HCT116 (cell line): ENCODE data around the gene GOLIM4. TPM values are rescaled to one million over a fixed set of nuclear protein-coding genes. Genes with fewer than 3 reads are reported as not detected.

ENCODE experiments used
- ATAC-seq: fragments of 200-7000 bp; cut with Tn5 transposase; 2 replicates; pipeline ENCODE4 v1.9.1; 2020; ENCODE audit warnings: mild to moderate bottlenecking, moderate library complexity
- BruUV-seq: library from RNA; stranded (reverse); fragments of 400-500 nt; replicated peaks from 2 replicates; lab custom pipeline; 2021; lab: Mats Ljungman, UMichigan
- CTCF ChIA-PET: fragments of 300-600 bp; sonication (Branson Sonifier 250); formaldehyde crosslinking; loops from one replicate; lab custom pipeline; 2021; ENCODE audit warnings: antibody characterized with exemption; lab: Charles Lee
- POLR2A ChIA-PET: fragments of 300-600, 350-600 bp; sonication (Branson Sonifier 250); formaldehyde crosslinking; loops from one replicate; lab custom pipeline; 2021; ENCODE audit warnings: antibody characterized with exemption; lab: Charles Lee
- RAD21 ChIA-PET, 2 experiments: fragments of 300-600 bp; sonication (Branson Sonifier 250); formaldehyde crosslinking; loops; one replicate each; lab custom pipeline; 2023; ENCODE audit warnings: low total read pairs in 2 of 2; ENCODE audit not compliant: uncharacterized antibody in 2 of 2, unreplicated experiment in 2 of 2, low non-redundant PET in 1 of 2; lab: Charles Lee
- DNase-seq: peaks from one replicate; pipeline ENCODE4 v3.0.0-alpha.2; 2010; ENCODE audit warnings: low read depth, low spot score
- H2AFZ ChIP-seq: fragments of 200-600 bp; shearing (Covaris generic), sonication (generic); 2 replicates; pipeline ENCODE4 v1.6.1; 2017; ENCODE audit warnings: low read depth, mixed run types, mixed read lengths, antibody characterized with exemption, low read length; ENCODE audit not compliant: poor library complexity, severe bottlenecking
- H3K27ac ChIP-seq: 2 replicates; pipeline ENCODE4 v1.5.1; 2012; ENCODE audit warnings: low read depth, low read length
- H3K27me3 ChIP-seq: fragments of 200-600 bp; sonication (generic); 2 replicates; pipeline ENCODE4 v1.6.1; 2016; ENCODE audit warnings: mixed run types, low read length, mixed read lengths; ENCODE audit not compliant: insufficient read depth
- H3K36me3 ChIP-seq, 2 experiments: fragments of 200-500 bp in 1 of 2; fragments of 200-600 bp in 1 of 2; sonication (Bioruptor generic) in 1 of 2; sonication (generic) in 1 of 2; 2 replicates each; pipeline versions ENCODE4 v1.5.1 to v1.6.1; 2014 to 2016; ENCODE audit warnings: low read length in 2 of 2, inconsistent platforms in 1 of 2, mixed read lengths in 1 of 2, mixed run types in 1 of 2; ENCODE audit not compliant: insufficient read depth in 2 of 2, control insufficient read depth in 1 of 2
- H3K4me1 ChIP-seq, 2 experiments: fragments of 200-600 bp in 1 of 2; sonication (generic) in 1 of 2; 2 replicates each; pipeline versions ENCODE4 v1.5.1 to v1.6.1; 2012 to 2017; ENCODE audit warnings: low read length in 2 of 2, inconsistent platforms in 1 of 2, mild to moderate bottlenecking in 1 of 2, mixed read lengths in 1 of 2, mixed run types in 1 of 2, moderate library complexity in 1 of 2; ENCODE audit not compliant: insufficient read depth in 2 of 2, control insufficient read depth in 1 of 2
- H3K4me2 ChIP-seq: fragments of 200-600 bp; sonication (generic); 2 replicates; pipeline ENCODE4 v1.6.1; 2017; ENCODE audit warnings: mixed run types, low read length, mixed read lengths
- H3K4me3 ChIP-seq, 2 experiments: fragments of 200-600 bp in 1 of 2; sonication (generic) in 1 of 2; replicated peaks in 1 of 2; 2 replicates each; pipeline ENCODE4 v1.5.1; 2011 to 2016; ENCODE audit warnings: low read length in 2 of 2, control low read depth in 1 of 2, low read depth in 1 of 2, mild to moderate bottlenecking in 1 of 2, mixed read lengths in 1 of 2, mixed run types in 1 of 2
- H3K79me2 ChIP-seq: fragments of 200-600 bp; sonication (generic); 2 replicates; pipeline ENCODE4 v1.6.1; 2017; ENCODE audit warnings: mild to moderate bottlenecking, mixed run types, low read length, moderate library complexity, mixed read lengths; ENCODE audit not compliant: insufficient read depth
- H3K9ac ChIP-seq: fragments of 200-600 bp; sonication (generic); 2 replicates; pipeline ENCODE4 v1.6.1; 2016; ENCODE audit warnings: low read length, mixed read lengths
- H3K9me2 ChIP-seq: fragments of 200-600 bp; sonication (generic), shearing (Covaris generic); 2 replicates; pipeline ENCODE4 v1.6.1; 2017; ENCODE audit warnings: mixed run types, mild to moderate bottlenecking, moderate library complexity; ENCODE audit not compliant: insufficient read depth
- H3K9me3 ChIP-seq, 2 experiments: fragments of 200-500 bp in 1 of 2; fragments of 200-600 bp in 1 of 2; sonication (Bioruptor generic) in 1 of 2; sonication (generic) in 1 of 2; 2 replicates each; pipeline ENCODE4 v1.6.1; 2014 to 2017; ENCODE audit warnings: low read length in 2 of 2, mixed read lengths in 2 of 2, inconsistent platforms in 1 of 2, low read depth in 1 of 2, mild to moderate bottlenecking in 1 of 2, mixed run types in 1 of 2, moderate library complexity in 1 of 2; ENCODE audit not compliant: control insufficient read depth in 1 of 2, insufficient read depth in 1 of 2
- H4K20me1 ChIP-seq: fragments of 200-600 bp; sonication (generic), shearing (Covaris generic); 2 replicates; pipeline ENCODE4 v1.6.1; 2017; ENCODE audit warnings: mixed run types, mild to moderate bottlenecking, moderate library complexity; ENCODE audit not compliant: insufficient read depth
- CBX3 ChIP-seq: IDR thresholded peaks from 2 replicates; pipeline ENCODE4 v1.6.1; 2012; ENCODE audit warnings: low read depth
- CEBPB ChIP-seq: IDR thresholded peaks from 2 replicates; pipeline ENCODE4 v1.6.1; 2012; ENCODE audit warnings: low read depth
- ELF1 ChIP-seq: IDR thresholded peaks from 2 replicates; pipeline ENCODE4 v1.6.1; 2012; ENCODE audit warnings: low read depth, borderline replicate concordance
- EZH2phosphoT487 ChIP-seq: fragments of 200-600 bp; IDR thresholded peaks from 2 replicates; pipeline ENCODE4 v1.6.1; 2018; ENCODE audit warnings: antibody characterized with exemption, borderline replicate concordance
- JUND ChIP-seq: IDR thresholded peaks from 2 replicates; pipeline ENCODE4 v1.6.1; 2012
- RAD21 ChIP-seq: IDR thresholded peaks from 2 replicates; pipeline ENCODE4 v1.6.1; 2012; ENCODE audit warnings: low read depth, mild to moderate bottlenecking
- SIN3A ChIP-seq: IDR thresholded peaks from 2 replicates; pipeline ENCODE4 v1.6.1; 2012; ENCODE audit warnings: low read depth
- SP1 ChIP-seq: IDR thresholded peaks from 2 replicates; pipeline ENCODE4 v1.6.1; 2012; ENCODE audit warnings: low read depth
- TCF7L2 ChIP-seq: IDR thresholded peaks from 2 replicates; pipeline ENCODE4 v1.7.0; 2011; ENCODE audit warnings: borderline replicate concordance, inconsistent platforms; ENCODE audit not compliant: insufficient read depth, insufficient read length; ENCODE audit errors: extremely low read depth
- ZNF274 ChIP-seq: fragments of 200-500 bp; sonication (Bioruptor generic); IDR thresholded peaks from 2 replicates; pipeline ENCODE4 v1.6.1; 2014; ENCODE audit warnings: mild to moderate bottlenecking, low read depth, low read length, inconsistent platforms
- intact Hi-C: fragments of 100-400 bp; cut with micrococcal nuclease; formaldehyde crosslinking; loops from 2 replicates; pipeline ENCODE4 v1.10.0; 2022
- total RNA-seq: library from RNA; stranded (reverse); gene quantifications from one replicate; pipeline ENCODE4 v1.2.1, GENCODE V29; 2021; ENCODE audit not compliant: unreplicated experiment

GOLIM4 gene
- total RNA-seq, 1 experiment from 2014 or later = 10.6 TPM

DNA sequence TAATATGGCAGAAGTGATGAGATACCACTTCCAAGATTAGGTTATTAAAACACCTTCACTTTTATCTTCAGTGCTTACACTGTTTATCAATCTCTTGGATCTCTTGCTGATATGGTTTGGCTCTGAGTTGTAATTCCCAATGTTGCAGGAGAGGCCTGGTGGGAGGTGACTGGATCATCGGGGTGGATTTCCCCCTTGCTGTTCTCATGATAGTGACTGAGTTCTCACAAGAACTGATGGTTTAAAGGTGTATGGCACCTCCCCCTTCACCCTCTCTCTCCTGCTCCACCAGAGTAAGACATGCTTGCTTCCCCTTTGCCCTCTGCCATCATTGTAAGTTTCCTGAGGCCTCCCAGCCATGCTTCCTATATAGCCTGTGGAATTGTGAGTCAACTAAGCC lies 11.8 kb downstream of the GOLIM4 start (continued):
- TF ChIP-seq TCF7L2 (no peak), RAD21 (no peak)

DNA sequence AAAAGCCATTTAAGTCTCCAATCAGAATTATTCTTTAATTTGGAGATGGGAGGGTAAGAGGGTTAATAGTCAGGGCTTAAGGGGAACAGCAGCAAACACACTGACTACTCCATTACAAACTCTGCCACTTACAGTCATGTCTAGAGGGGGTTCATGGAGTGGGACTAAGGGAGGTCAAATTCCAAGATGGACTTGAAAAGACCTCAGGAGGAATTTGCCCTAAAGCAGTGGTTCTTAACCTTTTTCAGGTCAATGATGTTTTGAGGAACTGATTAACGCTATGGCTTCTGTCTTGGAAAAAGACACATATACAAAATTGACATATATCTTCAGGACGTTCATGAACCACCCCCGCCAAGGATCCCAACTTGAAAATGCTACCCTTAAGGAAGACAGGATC lies 13.9 kb downstream of the GOLIM4 start:
- H3K79me2 ChIP-seq = peaks cover 29% of the 10 kb centered on the region

DNA sequence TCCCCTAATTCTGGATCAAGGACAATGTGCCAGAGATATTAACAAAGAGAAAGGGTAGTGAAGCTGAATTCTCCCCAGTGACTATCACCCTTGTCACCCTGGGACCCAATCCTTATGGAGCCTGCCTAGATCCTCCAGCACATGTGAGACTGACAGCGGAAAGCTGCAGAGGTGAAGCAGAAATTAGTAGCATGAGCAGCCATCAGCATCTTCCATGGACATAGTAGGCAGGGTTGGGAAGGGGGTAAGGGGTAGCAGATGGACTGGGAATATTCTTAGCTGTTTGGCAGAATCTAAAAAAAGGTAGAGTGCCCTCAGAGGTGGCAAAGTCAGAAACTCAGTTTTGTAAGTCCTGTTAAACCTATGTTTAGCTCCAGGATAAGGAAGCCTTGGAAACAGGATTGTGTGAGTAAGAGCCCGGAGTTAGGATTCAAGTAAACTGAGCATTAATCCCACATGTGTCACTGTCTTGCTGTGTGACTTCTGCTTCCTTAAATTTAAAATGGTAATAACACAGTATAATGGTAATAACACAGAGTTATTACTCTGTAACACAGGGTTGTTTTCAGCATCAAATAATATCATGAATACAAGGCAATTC lies 14.5 kb downstream of the GOLIM4 start:
- BruUV-seq = no TSS peak
- H3K79me2 ChIP-seq = peaks cover 26% of the 10 kb centered on the region

More for the DNA sequence above, 13.9 kb downstream of the GOLIM4 start:
- RAD21 ChIA-PET = no interaction called here
- ATAC-seq (no peak), DNase-seq (no peak)
- peaks cover 0 to 7% of the 10 kb centered on the region in 2 experiments; a peak in 2 of 4 replicates for H3K4me1 ChIP-seq
- no peaks in the 10 kb centered on the region for H3K9me3 ChIP-seq
- intact Hi-C loops = no loop called here
- no peaks in the 10 kb centered on the region for H3K36me3 ChIP-seq
- H3K9me2 ChIP-seq = no peaks in the 10 kb centered on the region; the same call in 1 of the 2 replicates
- H2AFZ ChIP-seq = no peak overlapping the region
- no peak for TF ChIP-seq CBX3
- no peak for TF ChIP-seq CEBPB
- no peak for TF ChIP-seq SP1
- no peak overlapping the region for H3K4me2 ChIP-seq
- CTCF ChIA-PET = no interaction called here
- H3K27ac ChIP-seq = no peak overlapping the region
- no peak overlapping the region for H3K4me3 ChIP-seq
- no peak overlapping the region for H3K9ac ChIP-seq
- POLR2A ChIA-PET = no interaction called here
- BruUV-seq = no TSS peak
- no peaks in the 10 kb centered on the region for H4K20me1 ChIP-seq
- no peaks in the 10 kb centered on the region for H3K27me3 ChIP-seq

More for the DNA sequence above, 14.5 kb downstream of the GOLIM4 start:
- ChIA-PET POLR2A (no interaction called here), CTCF (no interaction called here)
- Histone ChIP-seq H3K27me3 (no peaks in the 10 kb centered on the region), H3K4me3 (no peak overlapping the region), H3K4me2 (no peak overlapping the region), H3K4me1 (peaks cover 0 to 7% of the 10 kb centered on the region in 2 experiments; a peak in 2 of 4 replicates)
- no peak for ATAC-seq
- no peak for TF ChIP-seq EZH2phosphoT487
- TF ChIP-seq JUND = no peak
- no peak for TF ChIP-seq SIN3A
- no peak for TF ChIP-seq CBX3
- no peak for TF ChIP-seq CEBPB
- no peak for TF ChIP-seq ELF1
- TF ChIP-seq TCF7L2 = no peak
- TF ChIP-seq ZNF274 = no peak
- TF ChIP-seq, all 23 proteins: peak for 0
- Histone ChIP-seq H3K9me2 (no peaks in the 10 kb centered on the region; the same call in 1 of the 2 replicates), H4K20me1 (no peaks in the 10 kb centered on the region), H2AFZ (no peak overlapping the region), H3K9me3 (no peaks in the 10 kb centered on the region), H3K36me3 (no peaks in the 10 kb centered on the region), H3K27ac (no peak overlapping the region), H3K9ac (no peak overlapping the region)
- intact Hi-C loops = no loop called here
- DNase-seq = no peak
- RAD21 ChIA-PET = no interaction called here
